Left lobe of liver (tissue), 2 donors: ENCODE data around the gene GALNT2. TPM values are rescaled to one million over a fixed set of nuclear protein-coding genes. Genes with fewer than 3 reads are reported as not detected.
A peak's percentile ranks its signal among the peaks of the same experiment; 100 is the strongest.

Experiments used
- ATAC-seq: fragments of 200-7000 bp; cut with Tn5 transposase; one replicate; pipeline ENCODE4 v1.9.1; 2020; ENCODE audit warnings: mild to moderate bottlenecking, moderate library complexity
- DNase-seq: peaks from one replicate; pipeline ENCODE4 v3.0.0-alpha.2; 2020; ENCODE audit warnings: low spot score
- total RNA-seq: library from RNA; stranded (reverse); gene quantifications from one replicate; pipeline ENCODE4 v1.2.1, GENCODE V29; 2021
- donor health status: DM: no; HTN: no; CAD: no; lungs with moderate emphysema.
- donor health status: DM: no; HTN: yes; CAD: no.

Gene GALNT2
- total RNA-seq, 1 donor from 2014 or later, result 83.7 TPM

DNA sequence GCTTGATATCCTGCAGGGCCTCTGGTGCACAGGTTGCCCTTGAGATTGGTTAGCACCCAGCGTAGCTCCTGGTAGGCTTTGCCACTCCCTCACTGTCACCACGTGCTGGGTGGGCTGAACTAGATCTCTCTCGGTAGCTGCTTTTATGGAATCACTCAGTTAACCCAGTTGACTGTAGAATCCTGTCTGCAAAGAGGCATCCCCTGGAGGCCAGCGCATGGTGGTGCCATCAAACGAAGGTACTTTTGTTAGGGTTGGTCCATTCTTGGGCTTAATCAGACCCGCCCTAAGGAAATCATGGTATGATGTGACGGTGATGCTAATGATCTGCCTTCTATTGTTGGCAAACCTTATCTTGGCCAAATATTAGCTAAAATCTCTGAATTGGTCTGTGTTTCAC lies 153.4 kb downstream of the GALNT2 start:
- ATAC-seq (no peak), DNase-seq (no peak)

DNA sequence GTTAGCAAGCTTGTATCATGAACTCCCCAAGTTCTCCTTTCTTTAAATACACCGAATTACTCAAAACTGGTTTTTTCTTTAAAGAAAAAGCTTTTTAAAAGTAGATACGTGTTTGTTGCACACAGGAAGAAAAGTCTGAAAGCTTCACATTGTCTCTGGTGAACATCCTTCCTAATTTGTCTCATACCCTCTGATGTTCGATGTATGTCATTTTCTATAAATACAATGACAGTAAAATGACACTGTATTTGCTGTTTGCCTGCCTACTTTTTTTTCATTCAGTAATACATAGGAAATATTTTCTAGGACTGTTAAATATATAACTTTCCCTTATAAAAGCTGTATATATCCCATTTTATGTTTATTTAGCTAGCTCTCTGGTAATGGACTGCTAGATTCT lies 153.9 kb downstream of the GALNT2 start:
- ATAC-seq (no peak), DNase-seq (no peak)

DNA sequence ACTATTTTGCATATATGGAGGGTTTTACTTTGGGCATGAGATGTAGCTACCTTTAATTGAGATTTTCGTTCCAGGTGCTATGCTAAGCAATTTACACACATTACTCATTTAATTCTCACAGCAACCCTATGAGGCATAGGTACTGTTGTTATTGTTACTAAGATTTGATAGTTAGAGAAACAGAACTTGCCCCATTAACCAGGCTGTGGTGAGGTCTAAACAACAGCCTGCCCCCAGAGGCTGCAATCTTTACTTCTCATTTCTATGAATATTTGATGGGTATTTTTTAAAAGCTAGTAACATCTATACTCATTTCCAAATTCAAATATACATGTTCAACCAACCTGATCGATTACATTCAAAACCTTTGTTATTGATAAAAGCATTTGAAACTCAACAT lies 155.6 kb downstream of the GALNT2 start:
- no peak for ATAC-seq
- no peak for DNase-seq

DNA sequence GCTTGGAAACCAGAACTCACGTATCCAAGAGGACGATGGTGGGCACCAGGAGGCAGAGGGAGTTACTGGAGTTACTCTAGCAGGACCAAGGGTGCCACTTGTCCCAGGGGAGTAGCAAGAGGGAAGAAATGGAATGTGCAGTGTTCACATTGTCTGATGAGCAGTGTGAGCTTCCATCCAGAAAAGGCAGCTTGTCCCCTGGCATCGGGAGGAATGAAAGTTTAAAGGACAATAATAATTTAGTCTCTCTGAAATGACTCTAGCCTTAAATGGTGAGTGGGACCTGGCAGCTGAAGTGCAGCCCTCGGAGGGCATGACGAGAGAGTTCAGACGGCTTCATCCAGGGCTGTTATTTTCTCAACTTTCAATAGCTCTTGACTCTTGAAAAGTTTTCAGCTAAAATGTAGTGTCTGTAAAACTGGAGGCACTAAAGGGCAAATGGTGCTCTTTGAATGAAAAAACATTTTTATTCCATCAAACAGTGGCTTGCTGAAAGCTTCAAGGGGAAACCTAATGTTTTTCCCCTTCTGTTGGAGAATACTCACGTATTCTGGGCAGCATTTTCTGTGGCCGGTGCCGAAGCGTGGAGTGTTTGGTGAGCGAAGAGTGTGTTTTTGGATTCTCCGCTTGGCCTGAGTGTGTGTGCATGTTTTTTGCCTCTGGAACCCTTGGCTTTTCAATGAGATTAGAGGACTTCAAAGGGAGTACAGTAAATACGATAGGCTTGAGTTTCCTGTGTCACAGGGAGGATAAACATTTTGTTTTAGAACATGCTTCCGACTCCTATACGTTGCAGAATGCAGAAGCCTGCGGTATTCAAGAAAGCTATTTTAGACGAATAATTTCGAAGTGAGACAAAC lies 157.3 kb downstream of the GALNT2 start:
- no peak for DNase-seq
- no peak for ATAC-seq

DNA sequence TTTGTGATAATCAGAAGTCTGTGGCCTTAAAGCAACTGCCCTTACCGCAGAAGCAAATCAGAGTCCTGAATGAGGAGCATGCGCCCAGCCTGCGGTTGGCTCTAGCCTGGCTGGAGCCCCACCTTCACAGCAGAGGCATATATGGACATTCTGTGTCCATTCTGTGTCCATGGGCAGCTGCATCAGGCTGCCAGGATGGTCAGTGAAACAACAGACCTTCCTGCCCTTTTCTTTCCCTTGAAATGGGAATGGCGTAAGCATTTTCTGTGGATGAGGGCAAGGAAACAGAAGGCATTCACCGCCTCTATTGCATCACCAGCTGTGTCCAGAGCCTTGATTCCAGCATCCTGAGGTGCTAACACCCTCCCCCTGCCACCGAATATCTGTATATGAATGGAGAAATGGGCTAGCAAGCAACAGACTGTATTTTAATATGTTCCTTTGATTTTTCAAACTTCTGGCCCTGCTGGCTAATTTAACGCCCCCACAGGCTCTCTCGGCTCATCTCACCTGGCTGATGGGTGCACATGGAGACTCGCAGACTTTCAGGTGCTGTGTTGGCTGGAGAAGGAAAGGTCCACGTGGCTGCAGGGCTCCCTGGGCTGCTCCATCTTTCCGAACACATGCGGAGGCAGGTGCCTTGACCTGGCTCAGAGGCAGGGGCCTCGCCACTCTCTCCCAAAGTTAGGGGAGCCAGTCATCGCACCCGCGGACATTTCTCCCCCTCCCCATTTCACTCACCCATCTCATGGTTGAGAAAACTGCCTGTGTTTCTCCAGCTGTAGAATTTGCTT lies 159.2 kb downstream of the GALNT2 start:
- ATAC-seq (peak; percentile 67), DNase-seq (no peak)

DNA sequence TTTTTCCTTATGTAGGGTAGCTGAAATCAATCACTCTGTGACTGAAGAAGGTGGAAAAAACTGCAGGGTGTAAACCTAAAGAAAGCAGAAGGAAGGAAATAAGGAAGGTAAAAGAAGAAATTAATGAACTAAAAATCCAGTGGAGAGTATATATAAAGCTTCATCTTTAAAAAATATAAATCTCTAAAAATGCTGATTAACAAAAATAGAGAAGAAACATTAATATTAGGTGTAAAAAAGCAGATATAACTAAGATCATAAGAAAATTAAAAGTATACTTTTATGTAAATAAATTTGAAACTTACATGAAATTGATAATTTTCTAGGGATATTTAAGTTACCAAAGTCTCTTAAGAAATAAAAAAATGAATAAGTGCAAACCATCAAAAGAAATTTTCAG lies 159.8 kb downstream of the GALNT2 start:
- ATAC-seq (no peak), DNase-seq (no peak)

DNA sequence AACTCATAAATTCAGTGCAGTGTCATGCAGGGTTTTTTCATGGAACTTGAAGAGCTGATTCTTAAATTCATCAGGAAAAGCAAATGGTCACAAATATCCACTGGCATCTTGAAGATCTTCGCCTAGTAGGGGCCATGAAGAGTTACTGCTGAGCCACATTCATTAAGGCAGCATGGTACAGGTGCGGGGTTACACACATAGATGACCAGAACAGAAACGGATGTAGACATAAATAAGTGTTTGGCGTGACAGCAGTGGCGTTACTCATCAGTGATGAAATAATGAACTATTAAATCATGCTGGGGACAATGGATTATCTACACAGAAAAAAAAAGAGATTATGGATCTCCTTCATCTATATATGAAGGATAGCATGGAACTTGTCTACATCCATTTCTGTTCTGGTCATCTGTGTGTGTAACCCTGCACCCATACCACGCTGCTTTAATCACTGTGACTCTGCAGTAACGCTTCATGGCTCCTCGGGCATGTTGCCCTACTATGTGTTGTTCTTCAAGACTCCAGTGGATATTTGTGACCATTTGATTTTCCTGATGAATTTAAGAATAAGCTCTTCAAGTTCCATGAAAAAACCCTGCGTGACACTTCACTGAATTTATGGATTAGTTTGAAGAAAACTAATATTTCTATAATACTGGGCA lies 161.3 kb downstream of the GALNT2 start:
- ATAC-seq (no peak), DNase-seq (no peak)

DNA sequence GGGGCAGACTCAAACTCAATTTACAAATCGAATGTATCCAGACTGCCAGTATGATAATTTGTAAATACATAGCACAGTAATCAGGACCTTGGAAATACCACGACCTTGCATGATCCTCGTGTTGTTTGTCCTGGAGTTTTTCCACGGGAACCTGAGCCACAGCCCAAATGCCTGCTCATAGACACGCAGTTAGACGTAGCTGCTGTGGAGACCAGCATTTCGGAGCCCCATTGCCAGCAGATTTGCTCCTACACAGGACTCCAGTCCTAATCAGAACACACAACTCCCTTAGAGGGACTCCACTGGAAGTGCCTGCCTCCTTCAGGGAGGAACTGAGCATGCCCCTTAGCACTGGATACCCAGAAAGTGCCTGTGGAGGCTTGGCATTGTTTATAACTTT lies 163.2 kb downstream of the GALNT2 start:
- ATAC-seq, result peak; percentile 62
- no peak for DNase-seq

DNA sequence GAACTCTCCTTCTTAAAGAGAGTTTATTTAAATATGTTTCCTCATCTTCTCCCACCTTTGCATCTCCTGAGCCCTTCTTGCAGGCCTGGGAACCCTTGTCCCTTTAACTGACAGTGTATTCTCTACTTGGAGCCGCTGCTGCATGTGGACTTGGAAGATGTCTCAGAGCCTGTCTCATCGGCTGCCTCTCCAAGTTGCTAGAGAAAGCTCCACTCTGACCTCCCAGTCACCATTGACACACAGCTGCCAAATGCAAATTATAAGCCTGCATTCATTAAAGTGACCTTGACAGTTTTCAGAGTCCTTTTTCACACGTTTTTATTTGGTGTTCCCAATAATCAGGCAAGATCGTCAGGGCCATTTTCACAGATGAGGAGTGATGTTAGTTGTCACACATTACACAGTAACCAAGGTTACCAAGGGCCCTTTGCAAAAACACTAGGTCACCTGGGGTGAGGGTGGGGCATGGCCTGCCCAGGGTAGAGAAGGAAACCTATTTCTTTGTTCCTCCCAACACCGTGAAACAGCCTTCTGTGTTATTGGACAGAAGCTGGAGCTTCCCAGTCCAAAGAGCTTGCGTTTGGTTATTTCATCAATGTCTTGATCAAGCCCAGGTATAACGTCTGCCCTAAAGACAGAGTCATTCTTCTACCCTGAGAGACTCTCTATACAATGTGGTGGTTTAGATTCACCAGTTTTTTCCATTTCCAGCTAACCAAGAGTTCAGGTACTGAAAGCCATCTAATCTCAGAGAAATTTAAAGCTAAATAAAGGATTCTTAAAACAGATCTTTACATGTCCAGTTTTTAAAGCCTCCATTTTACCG lies 164.1 kb downstream of the GALNT2 start:
- ATAC-seq, result no peak
- no peak for DNase-seq

DNA sequence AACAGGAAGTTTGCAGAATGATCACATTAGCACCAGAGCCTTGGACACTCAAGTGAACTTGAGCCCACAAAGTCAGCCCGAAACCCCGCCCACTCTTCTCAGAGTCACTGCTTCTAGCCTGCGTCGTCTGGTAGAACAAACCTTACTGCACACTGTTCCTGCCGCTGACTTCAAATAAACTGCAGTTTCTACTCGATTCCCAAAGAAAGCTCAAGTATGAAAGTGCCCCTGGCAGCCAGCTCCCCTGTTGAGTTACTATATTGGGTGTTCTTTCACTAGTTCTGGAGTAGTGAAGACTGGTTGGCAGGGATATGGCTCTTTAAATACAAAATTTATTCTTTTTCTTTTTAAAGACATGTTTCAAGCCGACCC lies 164.7 kb downstream of the GALNT2 start:
- DNase-seq (no peak), ATAC-seq (peak; percentile 59)

DNA sequence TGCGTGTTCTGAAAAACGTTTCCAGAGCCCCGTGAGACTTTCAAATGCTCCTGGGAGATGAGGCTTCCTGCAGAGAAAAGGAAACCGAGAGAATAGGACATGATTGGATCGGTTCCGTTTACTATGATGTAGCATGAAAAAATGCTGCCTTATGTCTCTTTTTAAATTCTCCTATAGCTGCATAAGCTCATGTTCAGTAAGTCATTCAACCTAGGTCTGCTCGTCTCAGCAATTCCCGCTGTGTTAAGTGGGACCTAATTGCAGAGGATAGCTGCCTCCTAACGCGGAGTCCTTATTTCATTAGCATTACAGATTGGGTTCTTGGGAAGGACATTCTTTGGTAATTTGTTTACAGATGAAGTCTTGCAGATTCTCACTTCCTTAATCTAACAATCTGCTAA lies 165.3 kb downstream of the GALNT2 start:
- DNase-seq, result no peak
- no peak for ATAC-seq

DNA sequence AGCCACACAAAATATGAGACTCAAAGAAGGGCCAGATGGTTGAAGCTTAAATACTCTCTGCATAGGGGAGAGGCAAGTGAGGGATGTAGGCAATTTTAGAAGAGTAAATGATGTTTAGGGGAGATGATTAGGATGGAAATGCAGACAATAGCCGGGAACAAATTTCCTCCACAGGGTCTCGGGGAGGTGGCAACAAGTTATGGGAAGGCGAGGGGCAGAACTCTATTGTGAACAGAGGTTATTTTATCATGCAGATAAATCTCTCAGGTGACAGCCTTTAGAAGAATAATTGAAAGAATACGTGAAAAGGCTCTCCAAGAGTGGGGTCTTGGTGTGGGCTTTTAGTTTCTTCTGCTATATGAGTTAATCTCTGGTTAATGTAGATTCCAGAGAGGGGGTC lies 166.7 kb downstream of the GALNT2 start:
- no peak for DNase-seq

DNA sequence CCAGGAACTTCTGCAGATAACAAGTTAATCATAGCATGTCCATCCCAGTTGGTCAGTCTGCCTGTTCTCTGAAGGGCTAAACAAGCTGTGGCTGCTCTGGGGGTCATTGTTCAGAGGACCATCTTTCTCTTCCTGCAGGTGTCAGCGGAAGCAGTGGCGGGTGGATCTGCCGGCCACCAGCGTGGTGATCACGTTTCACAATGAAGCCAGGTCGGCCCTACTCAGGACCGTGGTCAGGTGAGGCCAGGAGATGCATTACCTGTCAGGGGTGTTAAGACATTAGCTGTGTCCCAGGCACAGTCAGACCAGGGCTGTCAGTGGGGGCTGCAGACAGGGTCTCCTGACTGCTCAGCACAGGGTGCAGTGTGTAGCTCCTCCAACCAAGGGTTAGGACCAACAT lies 168.8 kb downstream of the GALNT2 start:
- no peak for DNase-seq

More for the DNA sequence above, 166.7 kb downstream of the GALNT2 start:
- no peak for ATAC-seq

DNA sequence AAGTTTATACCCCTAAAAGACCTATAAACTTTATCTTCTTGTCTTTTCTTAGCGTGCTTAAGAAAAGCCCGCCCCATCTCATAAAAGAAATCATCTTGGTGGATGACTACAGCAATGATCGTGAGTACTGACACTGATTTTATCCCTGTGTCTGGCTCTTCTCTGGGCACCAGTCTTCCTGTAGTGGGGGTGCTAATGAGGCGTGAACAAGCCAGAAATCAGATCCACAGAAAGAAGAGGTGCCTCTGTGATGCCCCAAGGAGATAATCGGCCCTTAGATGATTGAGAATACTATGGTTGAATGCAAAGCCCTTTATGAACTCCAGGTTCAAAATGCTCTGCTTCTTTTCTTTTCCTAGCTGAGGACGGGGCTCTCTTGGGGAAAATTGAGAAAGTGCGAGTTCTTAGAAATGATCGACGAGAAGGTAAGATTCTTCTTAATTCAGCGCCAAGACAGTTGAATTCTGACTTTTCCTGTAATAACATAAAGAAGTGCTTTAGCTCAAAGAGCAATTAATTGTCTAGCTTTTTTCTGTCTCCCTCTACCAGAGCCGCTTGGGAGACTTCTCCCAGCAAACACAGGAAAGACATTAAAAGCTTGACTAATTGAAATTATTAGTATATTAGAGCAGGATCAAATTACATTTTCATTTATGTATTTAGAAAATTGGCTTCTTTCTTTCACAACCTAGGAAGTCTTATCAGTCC lies 169.4 kb downstream of the GALNT2 start:
- DNase-seq (no peak), ATAC-seq (no peak)

More for the DNA sequence above, 168.8 kb downstream of the GALNT2 start:
- ATAC-seq, result no peak

DNA sequence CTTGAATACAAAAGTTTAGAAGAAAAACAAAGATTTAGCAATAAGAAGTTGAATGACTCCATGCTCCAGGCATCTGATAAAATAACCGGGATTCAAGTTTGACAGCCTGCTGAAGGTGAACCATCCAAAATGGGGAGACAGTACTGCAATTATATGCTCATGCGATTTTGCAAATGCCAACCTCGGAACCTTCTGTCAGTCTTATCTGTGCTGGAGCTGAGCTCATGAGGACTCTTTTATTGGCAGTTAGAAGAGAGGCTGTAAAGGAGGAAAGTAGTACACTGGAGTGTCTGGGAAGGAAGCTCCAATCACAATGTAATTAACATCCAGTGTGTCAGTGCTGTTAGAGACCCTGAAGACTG lies 170.0 kb downstream of the GALNT2 start:
- DNase-seq (no peak), ATAC-seq (no peak)

DNA sequence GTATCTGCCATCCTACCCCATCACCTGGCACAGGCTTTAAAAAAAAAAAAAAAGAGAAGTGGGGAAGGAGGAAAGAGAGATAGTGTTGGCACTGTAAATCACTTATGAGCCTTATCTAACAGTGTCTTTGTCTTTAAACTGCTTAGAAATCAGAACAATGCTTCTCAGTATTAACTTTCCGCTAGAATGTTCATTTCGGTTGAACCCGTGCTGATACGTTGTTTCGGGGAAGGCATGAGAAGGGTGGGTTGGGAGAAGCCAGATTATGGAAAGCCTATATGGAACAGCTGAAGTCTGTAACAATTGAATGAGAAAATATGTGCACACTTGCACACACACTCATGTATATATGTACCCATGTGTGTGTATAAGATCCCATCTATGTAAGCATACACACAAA lies 170.8 kb downstream of the GALNT2 start:
- ATAC-seq (no peak), DNase-seq (no peak)

DNA sequence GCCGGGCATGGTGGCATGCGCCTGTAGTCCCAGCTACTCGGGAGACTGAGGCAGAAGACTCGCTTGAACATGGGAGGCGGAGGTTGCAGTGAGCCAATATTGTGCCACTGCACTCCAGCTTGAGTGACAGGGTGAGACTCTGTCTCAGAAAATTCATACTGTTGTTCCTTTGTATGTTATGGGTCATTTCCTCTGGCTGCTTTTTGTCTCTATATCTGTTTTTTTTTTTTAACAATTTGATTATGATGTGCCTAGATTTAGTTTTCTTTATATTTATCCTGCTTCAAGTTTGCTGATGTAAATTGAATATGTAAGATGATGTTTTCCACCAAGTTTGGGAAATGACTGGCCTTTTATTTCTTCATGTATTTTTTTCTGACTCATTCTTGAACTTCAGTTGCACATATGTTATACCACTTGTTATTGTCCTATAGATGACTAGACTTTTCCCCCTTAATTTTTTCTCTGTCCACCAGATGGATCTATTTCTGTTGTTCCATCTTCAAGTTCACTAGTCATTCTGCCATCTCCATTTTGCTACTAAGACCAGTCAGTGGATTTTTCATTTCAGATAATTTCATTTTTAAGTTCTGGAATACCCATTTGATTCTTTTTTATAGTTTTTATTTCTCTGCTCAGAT lies 173.5 kb downstream of the GALNT2 start:
- ATAC-seq, result no peak

DNA sequence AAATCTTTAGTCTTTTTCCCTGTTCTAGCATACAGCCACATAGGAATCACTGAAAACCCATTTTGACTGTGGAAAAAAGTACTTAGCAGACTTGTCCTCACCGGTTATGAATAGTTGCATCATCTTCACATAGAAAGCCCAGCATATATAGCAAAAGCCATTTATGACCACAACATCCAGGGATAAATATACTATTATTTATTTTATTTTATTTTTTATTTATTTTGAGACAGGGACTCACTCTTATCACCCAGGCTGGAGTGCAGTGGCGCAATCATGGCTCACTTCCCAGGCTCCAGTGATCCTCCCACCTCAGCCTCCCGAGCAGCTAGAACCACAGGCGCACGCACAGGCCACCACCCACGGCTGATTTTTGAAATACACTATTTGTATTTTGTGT lies 175.3 kb downstream of the GALNT2 start:
- peak; percentile 29 for ATAC-seq
- DNase-seq, result no peak

More for the DNA sequence above, 173.5 kb downstream of the GALNT2 start:
- no peak for DNase-seq

DNA sequence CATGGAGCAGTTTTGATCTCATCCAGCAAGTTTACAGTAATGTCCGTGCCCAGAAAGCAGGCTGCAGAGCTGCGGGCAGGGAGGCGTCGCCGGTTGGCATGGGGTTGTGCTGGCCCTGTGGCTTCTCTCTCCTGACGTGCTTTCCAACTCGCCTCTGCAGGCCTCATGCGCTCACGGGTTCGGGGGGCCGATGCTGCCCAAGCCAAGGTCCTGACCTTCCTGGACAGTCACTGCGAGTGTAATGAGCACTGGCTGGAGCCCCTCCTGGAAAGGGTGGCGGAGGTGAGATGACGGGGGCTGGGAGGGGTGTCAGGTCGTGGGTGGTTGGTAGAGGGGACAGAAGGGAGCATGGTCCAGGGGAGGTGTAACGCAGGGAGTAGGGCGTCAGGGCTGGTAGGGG lies 176.1 kb downstream of the GALNT2 start:
- ATAC-seq (no peak), DNase-seq (no peak)
